Neural cell (in vitro differentiated cells): ENCODE data around the gene ARHGAP10. TPM values are rescaled to one million over a fixed set of nuclear protein-coding genes. Genes with fewer than 3 reads are reported as not detected.

Experiments
- H2AFZ ChIP-seq: fragments of 200-600, 300-800 bp; sonication (generic), shearing (Covaris generic); 2 replicates; pipeline ENCODE4 v1.6.0; 2014; ENCODE audit warnings: low read depth, mild to moderate bottlenecking, antibody characterized with exemption, low read length, moderate library complexity
- H3F3A ChIP-seq: fragments of 200-600 bp; shearing (Covaris generic); 2 replicates; pipeline ENCODE4 v1.6.1; 2016; ENCODE audit warnings: mild to moderate bottlenecking, moderate library complexity, mixed read lengths, antibody characterized with exemption, low read length; ENCODE audit not compliant: insufficient read depth, poor library complexity, severe bottlenecking
- H3K27ac ChIP-seq: fragments of 200-600, 300-800 bp; sonication (generic), shearing (Covaris generic); 2 replicates; pipeline ENCODE4 v1.5.1; 2014; ENCODE audit warnings: mild to moderate bottlenecking, low read length, moderate library complexity
- H3K27me3 ChIP-seq: fragments of 300-800, 200-600 bp; sonication (generic), shearing (Covaris generic); 2 replicates; pipeline ENCODE4 v1.6.0; 2014; ENCODE audit warnings: mild to moderate bottlenecking, low read depth, low read length, moderate library complexity; ENCODE audit not compliant: insufficient read depth
- H3K36me3 ChIP-seq: fragments of 300-800, 200-600 bp; sonication (generic), shearing (Covaris generic); 2 replicates; pipeline ENCODE4 v1.5.1; 2014; ENCODE audit warnings: mild to moderate bottlenecking, antibody characterized with exemption, low read length, moderate library complexity; ENCODE audit not compliant: insufficient read depth
- H3K4me2 ChIP-seq: fragments of 300-800, 200-600 bp; sonication (generic), shearing (Covaris generic); 2 replicates; pipeline ENCODE4 v1.6.0; 2014; ENCODE audit warnings: mild to moderate bottlenecking, low read length
- H3K4me3 ChIP-seq: fragments of 300-800, 200-600 bp; sonication (generic), shearing (Covaris generic); 2 replicates; pipeline ENCODE4 v1.5.1; 2014; ENCODE audit warnings: mild to moderate bottlenecking, low read length, moderate library complexity
- H3K79me2 ChIP-seq: fragments of 200-600 bp; shearing (Covaris generic); replicated peaks from 2 replicates; pipeline ENCODE4 v1.6.0; 2014; ENCODE audit warnings: mild to moderate bottlenecking, low read length, moderate library complexity; ENCODE audit not compliant: insufficient read depth
- H3K9ac ChIP-seq: fragments of 300-800, 200-600 bp; sonication (generic), shearing (Covaris generic); 2 replicates; pipeline ENCODE4 v1.6.1; 2016; ENCODE audit warnings: mild to moderate bottlenecking, low read length, mixed read lengths
- H3K9me2 ChIP-seq: fragments of 200-600 bp; shearing (Covaris generic); 2 replicates; pipeline ENCODE4 v1.6.1; 2016; ENCODE audit warnings: mild to moderate bottlenecking, low read length, mixed read lengths; ENCODE audit not compliant: insufficient read depth
- H3K9me3 ChIP-seq: fragments of 200-600, 300-800 bp; sonication (generic), shearing (Covaris generic); 2 replicates; pipeline ENCODE4 v1.6.1; 2016; ENCODE audit warnings: mild to moderate bottlenecking, mixed run types, low read length, moderate library complexity, mixed read lengths
- H4K20me1 ChIP-seq: fragments of 200-600 bp; shearing (Covaris generic); 2 replicates; pipeline ENCODE4 v1.6.1; 2016; ENCODE audit warnings: mild to moderate bottlenecking, mixed run types; ENCODE audit not compliant: insufficient read depth
- CTCF ChIP-seq: fragments of 450-650 bp; IDR thresholded peaks from 2 replicates; pipeline ENCODE4 v1.5.1; 2014; ENCODE audit warnings: antibody characterized with exemption, mild to moderate bottlenecking, moderate library complexity; ENCODE audit not compliant: poor library complexity, severe bottlenecking
- EP300 ChIP-seq: fragments of 450-650 bp; conservative IDR thresholded peaks from 2 replicates; pipeline ENCODE4 v1.6.1; 2014; ENCODE audit warnings: antibody characterized with exemption, mild to moderate bottlenecking, moderate library complexity; ENCODE audit not compliant: poor library complexity, severe bottlenecking
- EZH2 ChIP-seq: fragments of 200-600, 300-800 bp; shearing (Covaris generic), sonication (generic); IDR thresholded peaks from 2 replicates; pipeline ENCODE4 v1.6.1; 2014; ENCODE audit warnings: antibody characterized with exemption, low read length, borderline replicate concordance, mild to moderate bottlenecking; ENCODE audit not compliant: insufficient read depth, poor library complexity, severe bottlenecking
- MXI1 ChIP-seq: fragments of 450-650 bp; conservative IDR thresholded peaks from 2 replicates; pipeline ENCODE4 v1.6.1; 2014; ENCODE audit warnings: antibody characterized with exemption, mild to moderate bottlenecking; ENCODE audit not compliant: poor library complexity, severe bottlenecking
- POLR2AphosphoS5 ChIP-seq: IDR thresholded peaks from 2 replicates; pipeline ENCODE4 v1.6.1; 2012
- RAD21 ChIP-seq: fragments of 450-650 bp; conservative IDR thresholded peaks from 2 replicates; pipeline ENCODE4 v1.6.1; 2014; ENCODE audit warnings: antibody characterized with exemption, mild to moderate bottlenecking, moderate library complexity
- REST ChIP-seq: IDR thresholded peaks from 2 replicates; pipeline ENCODE4 v1.6.1; 2012; ENCODE audit warnings: borderline replicate concordance
- SMC3 ChIP-seq: fragments of 450-650 bp; conservative IDR thresholded peaks from 2 replicates; pipeline ENCODE4 v1.6.1; 2014; ENCODE audit warnings: antibody characterized with exemption, mild to moderate bottlenecking, moderate library complexity; ENCODE audit not compliant: poor library complexity
- TAF1 ChIP-seq: IDR thresholded peaks from 2 replicates; pipeline ENCODE4 v1.6.1; 2012; ENCODE audit warnings: low read depth
- polyA plus RNA-seq: library from polyadenylated mRNA; depleted of rRNA; stranded (reverse); fragments of >200 nt; gene quantifications from 2 replicates; pipeline ENCODE4 v1.2.3, GENCODE V29; 2014

The ARHGAP10 gene
- polyA plus RNA-seq, 1 donor from 2014 or later = 1.2 TPM

- Histone ChIP-seq H2AFZ (no peak overlapping the region), H3K4me3 (no peak overlapping the region), H3K27ac (no peak overlapping the region), H3K9ac (no peak overlapping the region), H3K27me3 (no peaks in the 10 kb centered on the region), H3K9me3 (no peaks in the 10 kb centered on the region), H3F3A (no peaks in the 10 kb centered on the region), H3K36me3 (no peaks in the 10 kb centered on the region), H3K79me2 (no peaks in the 10 kb centered on the region), H3K4me2 (no peak overlapping the region), H4K20me1 (no peaks in the 10 kb centered on the region), H3K9me2 (no peaks in the 10 kb centered on the region)
- TF ChIP-seq SMC3 = no peak
- no peak for TF ChIP-seq MXI1
- TF ChIP-seq TAF1 = no peak
- TF ChIP-seq RAD21 = no peak
- TF ChIP-seq EP300 = no peak
- no peak for TF ChIP-seq CTCF
- TF ChIP-seq POLR2AphosphoS5 = no peak
- TF ChIP-seq REST = no peak
- no peak for TF ChIP-seq EZH2
These were observed 255.4 kb downstream of the ARHGAP10 start for GRCh38 chr4:147987252-147987651.

GRCh38 chr4:147991543-147992283 lies 259.8 kb downstream of the ARHGAP10 start:
- Histone ChIP-seq H3K9me3 (no peaks in the 10 kb centered on the region), H2AFZ (no peak overlapping the region), H3K27me3 (no peaks in the 10 kb centered on the region), H3K36me3 (no peaks in the 10 kb centered on the region), H3K9ac (no peak overlapping the region), H3K4me3 (no peak overlapping the region), H3K27ac (no peak overlapping the region), H4K20me1 (no peaks in the 10 kb centered on the region), H3F3A (no peaks in the 10 kb centered on the region), H3K4me2 (no peak overlapping the region), H3K79me2 (no peaks in the 10 kb centered on the region), H3K9me2 (no peaks in the 10 kb centered on the region)
- TF ChIP-seq EZH2 (no peak), TAF1 (no peak), RAD21 (no peak), EP300 (no peak), MXI1 (no peak), REST (no peak), SMC3 (no peak), CTCF (no peak), POLR2AphosphoS5 (no peak)
